K562 (cell line): ENCODE results near the gene DRC1. TPM values are rescaled to one million over a fixed set of nuclear protein-coding genes. Genes with fewer than 3 reads are reported as not detected.

Experiments used
- BCL6 ChIP-seq: fragments of 250-450 bp; sonication (Bioruptor Pico); IDR thresholded peaks from 2 replicates; pipeline ENCODE4 v1.4.0; 2020
- CREB5 ChIP-seq: fragments of 250-450 bp; sonication (Bioruptor Pico); IDR thresholded peaks from 2 replicates; pipeline ENCODE4 v1.5.0; 2020; ENCODE audit warnings: mild to moderate bottlenecking
- DACH1 ChIP-seq: fragments of 450-650 bp; IDR thresholded peaks from 2 replicates; pipeline ENCODE4 v1.6.1; 2018; ENCODE audit not compliant: partially characterized antibody
- DMBX1 ChIP-seq: fragments of 250-450 bp; sonication (Bioruptor Pico); IDR thresholded peaks from 2 replicates; pipeline ENCODE4 v1.8.0; 2022; ENCODE audit warnings: inconsistent platforms, mild to moderate bottlenecking, moderate library complexity, borderline replicate concordance
- FOXA1 ChIP-seq: fragments of 450-650 bp; IDR thresholded peaks from 2 replicates; pipeline ENCODE4 v1.6.1; 2016; ENCODE audit warnings: mild to moderate bottlenecking, borderline replicate concordance
- FUS ChIP-seq: fragments of 200-400 bp; formaldehyde crosslinking; optimal IDR thresholded peaks from 2 replicates; pipeline ENCODE3; 2017; ENCODE audit warnings: low read depth, low read length
- HIVEP1 ChIP-seq: fragments of 250-450 bp; sonication (Bioruptor Pico); IDR thresholded peaks from 2 replicates; pipeline ENCODE4 v1.4.0; 2020; ENCODE audit warnings: mild to moderate bottlenecking
- HMG20B ChIP-seq: fragments of 250-450 bp; sonication (Bioruptor Pico); IDR thresholded peaks from 2 replicates; pipeline ENCODE4 v1.5.0; 2021; ENCODE audit warnings: mild to moderate bottlenecking
- KAT7 ChIP-seq: sonication (generic); formaldehyde crosslinking; IDR thresholded peaks from 2 replicates; pipeline ENCODE4 v1.8.0; 2022; ENCODE audit warnings: missing genetic modification reagents, mild to moderate bottlenecking, borderline replicate concordance
- LARP7 ChIP-seq: fragments of 450-650 bp; IDR thresholded peaks from 2 replicates; pipeline ENCODE4 v1.6.1; 2016
- MAX ChIP-seq: sonication (generic); formaldehyde crosslinking; IDR thresholded peaks from 2 replicates; pipeline ENCODE4 v1.9.0; 2022; ENCODE audit warnings: mild to moderate bottlenecking, missing genetic modification reagents
- MCM7 ChIP-seq, 2 experiments: fragments of 450-650 bp; IDR thresholded peaks; 2 replicates each; pipeline ENCODE4 v1.6.1; 2016 to 2018
- MTA3 ChIP-seq: fragments of 450-650 bp; formaldehyde crosslinking; IDR thresholded peaks from 2 replicates; pipeline ENCODE4 v1.6.1; 2017; ENCODE audit warnings: mild to moderate bottlenecking, borderline replicate concordance
- NCOA2 ChIP-seq, 2 experiments: fragments of 450-650 bp; IDR thresholded peaks; 2 replicates each; pipeline ENCODE4 v1.6.1; 2018; ENCODE audit warnings: mild to moderate bottlenecking in 2 of 2, moderate library complexity in 1 of 2; ENCODE audit not compliant: partially characterized antibody in 2 of 2
- PATZ1 ChIP-seq: fragments of 250-450 bp; sonication (Bioruptor Pico); IDR thresholded peaks from 2 replicates; pipeline ENCODE4 v1.5.0; 2020; ENCODE audit warnings: mild to moderate bottlenecking, borderline replicate concordance
- PYGO2 ChIP-seq: fragments of 450-650 bp; IDR thresholded peaks from 2 replicates; pipeline ENCODE4 v1.6.1; 2016; ENCODE audit warnings: mild to moderate bottlenecking, missing genetic modification characterization, moderate library complexity, missing compliant biosample characterization
- RBM14 ChIP-seq: fragments of 200-400 bp; formaldehyde crosslinking; IDR thresholded peaks from 2 replicates; pipeline ENCODE4 v1.6.1; 2018; ENCODE audit warnings: low read depth, mild to moderate bottlenecking, low read length, moderate library complexity, borderline replicate concordance; ENCODE audit not compliant: insufficient read depth
- RBM22 ChIP-seq: fragments of 200-400 bp; formaldehyde crosslinking; IDR thresholded peaks from 2 replicates; pipeline ENCODE4 v1.6.1; 2018; ENCODE audit warnings: low read length, low read depth; ENCODE audit not compliant: poor library complexity, severe bottlenecking
- SRSF3 ChIP-seq: fragments of 200-400 bp; formaldehyde crosslinking; IDR thresholded peaks from 2 replicates; pipeline ENCODE4 v1.6.1; 2016; ENCODE audit warnings: mild to moderate bottlenecking, low read length, moderate library complexity; ENCODE audit not compliant: insufficient read depth
- TSC22D4 ChIP-seq: fragments of 450-650 bp; IDR thresholded peaks from 2 replicates; pipeline ENCODE4 v1.6.1; 2016; ENCODE audit warnings: missing genetic modification characterization, missing biosample characterization, control low read depth
- ZBTB8A ChIP-seq: fragments of 450-650 bp; IDR thresholded peaks from 2 replicates; pipeline ENCODE4 v1.6.1; 2018; ENCODE audit warnings: mild to moderate bottlenecking, moderate library complexity; ENCODE audit not compliant: partially characterized antibody
- ZNF133 ChIP-seq: fragments of 250-450 bp; sonication (Bioruptor Pico); IDR thresholded peaks from 2 replicates; pipeline ENCODE4 v1.4.0; 2020; ENCODE audit warnings: mild to moderate bottlenecking
- ZNF511 ChIP-seq: sonication (generic); formaldehyde crosslinking; IDR thresholded peaks from 2 replicates; pipeline ENCODE4 v1.8.0; 2022; ENCODE audit warnings: mild to moderate bottlenecking, missing genetic modification reagents
- ZSCAN32 ChIP-seq: fragments of 450-650 bp; formaldehyde crosslinking; IDR thresholded peaks from 2 replicates; pipeline ENCODE4 v1.4.0; 2020; ENCODE audit warnings: mild to moderate bottlenecking, moderate library complexity
- polyA plus RNA-seq, 8 experiments: library from polyadenylated mRNA; depleted of rRNA in 4 of 8; stranded (reverse) in 5 of 8; unstranded in 3 of 8; fragments of >200 nt; fragmentation: Nextera tagmentation in 2 of 8; fragmentation: Illumina TruSeq in 1 of 8; extraction: Ambion mirVana in 2 of 8; extraction: Trizol in 1 of 8; gene quantifications; 2 replicates each; pipeline versions ENCODE4 v1.2.1 to v1.2.3, GENCODE V29; 2011 to 2014; ENCODE audit warnings: inconsistent platforms in 1 of 8, missing spikeins in 1 of 8
- total RNA-seq, 7 experiments: library from RNA; depleted of rRNA in 6 of 7; stranded (reverse); fragments of >200 nt in 6 of 7; fragmentation: Illumina TruSeq in 2 of 7; extraction: Trizol in 2 of 7; gene quantifications; 2 replicates each; pipeline versions ENCODE4 v1.2.1 to v1.2.3, GENCODE V29; 2011 to 2021; ENCODE audit warnings: low replicate concordance in 1 of 7

DRC1 gene
- total and polyA plus RNA-seq, 9 of the 15 experiments (the other 6 are each of a cell fraction or from before 2014, with no cell fraction given) = 0.07 to 0.10 TPM; not detected in 7

- TF ChIP-seq HMG20B (CRISPR knock-in tag) (no peak), FOXA1 (no peak), DACH1 (peak; percentile 74), ZBTB8A (no peak), LARP7 (no peak), HIVEP1 (CRISPR knock-in tag) (no peak), PATZ1 (no peak), FUS (no peak), ZSCAN32 (CRISPR knock-in tag) (no peak), ZNF133 (no peak), NCOA2 (IDR thresholded peaks at IDR 0.05; ENCODE audit: partially characterized antibody in 2 of 2) (no peak), SRSF3 (no peak), BCL6 (CRISPR knock-in tag) (no peak), CREB5 (CRISPR knock-in tag) (no peak), PYGO2 (tag) (no peak), RBM22 (no peak), MCM7 (IDR thresholded peaks at IDR 0.05) (no peak), KAT7 (CRISPR knock-in tag) (no peak), DMBX1 (CRISPR knock-in tag) (no peak), RBM14 (no peak), TSC22D4 (tag) (no peak), MAX (CRISPR knock-in tag) (no peak), ZNF511 (CRISPR knock-in tag) (no peak), MTA3 (peak; percentile 65; the same call in 1 of the 2 replicates)
These were observed 46.4 kb upstream of the DRC1 start (continued) for GRCh38 chr2:26355038-26355995.
